CD4-positive, alpha-beta T cell treated with Interleukin-21 for 1 hour (primary cell): Measurements from ENCODE around the gene FOXRED2.

Experiments
- DNase-seq: peaks from one replicate; pipeline ENCODE4 v3.0.0-alpha.2; 2020

Gene FOXRED2

DNA sequence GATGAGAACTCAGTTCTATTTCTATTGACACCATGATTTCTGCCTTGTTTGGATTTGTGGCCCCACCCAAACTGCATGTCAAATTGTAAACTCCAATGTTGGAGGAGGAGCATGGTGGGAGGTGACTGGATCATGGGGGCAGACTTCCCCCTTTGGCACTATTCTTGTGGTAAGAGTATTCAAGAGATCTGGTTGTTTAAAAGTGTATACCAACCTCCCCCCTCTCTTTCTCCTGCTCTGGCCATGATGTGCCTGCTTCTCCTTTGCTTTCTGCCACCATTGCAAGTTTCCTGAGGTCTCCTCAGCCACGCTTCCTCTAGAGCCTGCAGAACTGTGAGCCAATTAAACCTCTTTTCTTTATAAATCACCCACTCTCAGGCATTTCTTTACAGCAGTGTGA lies 7.9 kb upstream of the FOXRED2 start:
- no peak for DNase-seq

GRCh38 chr22:36512991-36513390 lies 6.2 kb upstream of the FOXRED2 start:
- no peak for DNase-seq

- DNase-seq: no peak
Measured at GRCh38 chr22:36512333-36512732, 5.5 kb upstream of the FOXRED2 start.

DNA sequence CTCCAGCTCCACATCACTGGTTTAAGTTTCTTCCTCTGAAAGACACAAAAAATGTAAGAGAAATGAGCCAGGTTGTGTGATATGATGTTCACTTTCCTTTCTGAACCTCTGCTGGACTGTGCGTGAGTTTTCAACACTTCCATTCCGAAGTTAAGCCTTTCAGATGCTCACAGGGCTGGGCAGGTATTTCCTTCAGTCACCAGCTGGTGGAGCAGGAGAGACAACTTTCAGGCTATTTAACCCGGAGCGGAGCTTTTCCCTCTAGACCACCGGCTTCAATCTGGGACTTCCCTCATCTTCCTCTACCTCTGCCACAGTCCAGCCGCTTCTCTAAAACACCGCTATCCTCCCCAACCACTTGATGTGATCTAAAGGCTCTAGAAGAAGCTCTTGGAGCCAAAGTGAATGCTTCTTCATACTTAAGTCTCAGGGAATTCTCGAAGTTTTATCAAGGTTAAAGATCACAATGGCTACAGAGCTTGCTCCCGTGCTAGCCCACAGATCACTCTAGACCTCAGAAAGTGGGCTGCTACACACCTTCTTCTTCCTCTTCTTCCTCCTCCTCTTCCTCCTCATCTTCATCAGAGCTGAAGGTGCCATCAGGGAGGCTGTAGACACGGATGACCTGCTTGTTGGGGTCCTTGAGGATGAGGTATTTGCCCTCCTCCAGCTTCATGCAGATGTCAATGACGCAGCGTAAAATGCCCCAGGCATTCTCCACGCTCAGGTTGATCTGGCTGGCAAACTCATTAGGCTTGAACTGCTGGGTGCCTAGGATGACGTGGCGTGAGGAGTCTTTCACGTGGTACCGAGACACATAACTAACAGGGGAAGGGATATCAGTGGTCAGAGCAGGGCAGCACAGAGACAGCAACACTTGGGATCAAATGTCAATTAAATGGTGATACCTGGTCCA lies 4.4 kb upstream of the FOXRED2 start:
- DNase-seq: peak; percentile 41

DNA sequence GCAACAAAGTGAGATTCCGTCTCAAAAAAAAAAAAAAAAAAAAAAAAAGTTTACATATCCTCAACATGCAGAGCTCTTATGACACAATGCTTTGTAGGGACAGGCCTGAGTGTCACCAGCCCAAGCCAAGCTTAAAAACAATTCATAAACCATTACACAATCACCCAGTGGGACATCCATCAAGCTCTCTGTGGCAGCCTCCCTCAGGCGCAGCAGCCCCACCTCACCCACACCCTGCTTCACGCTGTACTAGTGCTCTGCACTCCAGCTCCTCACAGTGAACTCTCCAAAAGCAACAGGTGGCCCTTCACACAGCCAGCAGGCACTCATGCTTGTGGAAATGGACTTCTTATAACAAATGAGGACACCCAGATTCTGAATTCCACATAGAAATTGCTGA lies 3.5 kb upstream of the FOXRED2 start:
- DNase-seq: no peak

DNA sequence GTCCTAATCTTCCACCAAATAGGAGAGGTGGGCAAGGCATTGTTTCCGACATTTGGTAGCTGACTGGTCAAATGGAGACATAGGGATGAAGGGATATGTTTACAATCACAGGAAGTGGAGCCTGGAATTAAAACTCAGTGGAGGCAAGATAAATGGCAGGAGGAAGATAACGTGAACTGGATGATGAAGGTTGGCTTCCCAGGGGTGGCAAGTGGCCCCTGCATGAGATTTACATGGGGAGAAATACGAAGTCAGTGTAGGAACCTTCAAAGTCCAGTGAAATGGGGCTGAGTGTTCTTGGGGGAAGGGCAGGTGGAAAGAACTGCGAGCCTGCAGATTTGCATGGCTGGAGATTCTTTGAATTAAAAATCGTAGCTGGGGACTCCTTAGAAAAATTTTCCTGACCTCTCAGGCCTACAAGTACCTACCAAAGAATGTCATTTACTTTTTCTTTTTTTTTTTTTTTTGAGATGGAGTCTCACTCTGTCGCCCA lies 724 bp upstream of the FOXRED2 start:
- DNase-seq: no peak

DNA sequence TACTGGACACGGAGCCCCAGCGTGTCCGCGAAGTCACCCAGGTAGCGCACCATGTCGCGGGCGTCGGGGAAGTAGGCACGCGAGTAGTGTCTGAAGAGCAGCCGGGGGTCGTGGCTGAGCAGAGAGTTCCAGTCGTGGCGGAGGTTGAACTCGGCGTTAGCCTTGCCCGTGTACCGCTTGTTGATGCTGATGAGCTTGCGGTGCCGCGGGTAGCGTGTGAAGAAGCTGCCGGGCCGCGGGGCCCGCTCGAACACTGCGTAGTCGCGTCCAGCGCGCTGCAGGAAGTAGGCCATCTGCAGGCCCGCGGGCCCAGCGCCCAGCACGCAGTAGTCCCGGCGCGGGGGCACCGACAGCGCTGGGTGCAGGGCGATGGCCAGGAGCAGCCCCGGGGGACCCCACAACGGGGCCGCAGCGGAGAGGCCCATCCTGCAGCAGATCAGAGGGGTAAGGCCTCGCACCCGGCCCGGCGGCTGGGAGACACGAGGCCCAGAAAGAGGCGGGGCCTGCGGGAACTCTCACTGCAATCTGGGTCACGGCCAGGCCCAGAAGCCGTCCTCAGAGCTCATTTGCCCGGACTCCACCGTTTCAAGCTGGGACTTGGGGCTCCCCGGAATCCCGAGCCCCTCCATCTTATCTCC lies 723 bp downstream of the FOXRED2 start:
- no peak for DNase-seq

GRCh38 chr22:36497910-36498665 lies 8.8 kb downstream of the FOXRED2 start:
- DNase-seq: no peak

- peak; percentile 24 for DNase-seq
Measured at GRCh38 chr22:36493690-36494110, 13.1 kb downstream of the FOXRED2 start.

DNA sequence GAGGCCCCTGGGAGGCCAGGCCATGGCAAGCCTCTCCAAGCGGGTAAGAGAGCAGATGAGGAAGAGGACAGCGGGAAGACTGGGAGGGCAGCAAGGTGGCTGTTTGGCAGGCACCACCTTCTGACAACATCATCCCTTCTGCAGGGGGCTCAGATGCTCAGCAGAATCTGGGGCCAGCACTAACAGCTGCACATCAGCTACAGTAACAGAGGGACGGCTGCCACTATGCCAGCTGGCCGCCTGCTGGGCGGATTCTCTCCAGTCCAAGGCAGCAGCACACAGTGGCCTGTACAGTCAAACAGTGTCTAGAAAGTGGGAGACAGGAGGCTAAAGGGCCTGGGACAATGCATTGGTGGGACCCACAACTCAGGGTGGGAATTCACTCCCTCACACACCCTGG lies 14.7 kb downstream of the FOXRED2 start:
- DNase-seq: no peak

DNA sequence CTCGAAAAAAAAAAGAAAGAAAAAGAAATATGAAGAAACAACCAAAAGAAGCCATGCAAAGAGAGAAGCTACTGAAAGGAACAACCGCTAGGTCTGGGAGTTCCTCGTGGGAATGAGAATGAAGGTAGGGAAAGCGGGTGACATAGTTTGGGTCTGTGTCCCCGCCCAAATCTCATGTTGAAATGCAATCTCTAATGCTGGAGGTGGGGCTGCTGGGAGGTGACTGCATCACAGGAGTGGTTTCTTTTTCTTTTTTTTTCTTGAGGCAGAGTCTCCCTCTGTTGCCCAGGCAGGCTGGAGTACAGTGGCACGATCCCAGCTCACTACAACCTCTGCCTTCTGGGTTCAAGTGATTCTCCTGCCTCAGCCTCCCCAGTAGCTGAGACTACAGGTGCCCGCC lies 15.7 kb downstream of the FOXRED2 start:
- DNase-seq: no peak

DNA sequence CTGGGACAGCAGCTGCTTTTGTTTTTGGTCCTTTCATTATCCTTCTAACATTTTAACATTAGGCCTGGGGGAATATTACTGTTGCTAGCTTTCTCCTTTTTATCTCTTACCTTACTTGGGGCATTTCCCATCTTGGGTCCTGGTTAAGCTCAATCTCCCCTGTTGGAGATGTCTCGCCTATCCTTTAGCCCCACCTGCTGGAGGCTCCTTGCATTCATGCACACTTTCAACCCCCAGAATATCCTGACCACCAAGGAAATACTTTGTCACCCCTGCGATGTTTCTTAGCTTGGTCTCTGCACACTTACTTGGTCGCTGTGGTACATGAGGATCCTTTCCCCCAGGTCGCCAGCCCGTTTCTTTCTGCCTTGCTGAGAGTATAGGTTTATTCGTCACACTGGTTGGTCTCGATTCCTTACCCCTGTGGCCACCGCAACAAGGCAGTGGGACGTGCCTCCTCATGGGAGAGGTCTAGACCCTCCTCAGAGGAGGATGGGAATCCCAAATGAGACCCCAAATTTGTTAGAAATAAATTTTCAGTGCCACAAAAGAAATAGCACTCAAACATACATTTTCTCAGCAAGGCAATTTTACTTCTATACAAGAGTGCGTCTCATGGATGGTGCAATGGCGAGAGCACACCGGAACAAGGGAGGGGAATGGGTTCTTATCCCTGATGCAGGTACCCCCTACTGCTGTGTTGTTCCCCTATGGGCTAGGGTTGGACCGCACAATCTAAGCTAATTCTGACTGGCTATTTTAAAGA lies 20.0 kb downstream of the FOXRED2 start:
- DNase-seq: peak; percentile 74

- DNase-seq: peak; percentile 97
Measured at GRCh38 chr22:36481393-36482168, 25.3 kb downstream of the FOXRED2 start, which contains the start of gene TXN2. Gene TXN2 (minus strand): TSS chr22:36481640. CDS start chr22:36480837, 803 bp downstream.

GRCh38 chr22:36480941-36481392 lies 25.9 kb downstream of the FOXRED2 start:
- no peak for DNase-seq

DNA sequence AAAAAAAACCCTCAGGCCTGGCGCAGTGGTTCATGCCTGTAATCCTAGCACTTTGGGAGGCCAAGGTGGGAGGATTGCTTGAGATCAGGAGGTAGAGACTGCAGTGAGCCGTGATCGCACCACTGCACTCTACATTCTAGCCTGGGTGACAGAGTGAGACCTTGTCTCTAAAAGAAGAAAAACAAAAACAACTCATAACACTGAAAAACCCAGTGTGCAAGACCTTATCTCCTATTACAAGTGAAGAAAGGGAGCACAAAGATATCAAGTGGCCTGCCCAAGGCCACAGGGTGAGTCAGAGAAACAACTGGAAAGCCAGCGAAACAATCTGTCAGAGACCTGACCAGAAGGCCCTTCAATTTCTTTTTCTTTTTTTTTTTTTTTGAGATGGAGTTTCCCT lies 27.9 kb downstream of the FOXRED2 start:
- no peak for DNase-seq

- no peak for DNase-seq
Measured at GRCh38 chr22:36475341-36475740, 31.5 kb downstream of the FOXRED2 start.

DNA sequence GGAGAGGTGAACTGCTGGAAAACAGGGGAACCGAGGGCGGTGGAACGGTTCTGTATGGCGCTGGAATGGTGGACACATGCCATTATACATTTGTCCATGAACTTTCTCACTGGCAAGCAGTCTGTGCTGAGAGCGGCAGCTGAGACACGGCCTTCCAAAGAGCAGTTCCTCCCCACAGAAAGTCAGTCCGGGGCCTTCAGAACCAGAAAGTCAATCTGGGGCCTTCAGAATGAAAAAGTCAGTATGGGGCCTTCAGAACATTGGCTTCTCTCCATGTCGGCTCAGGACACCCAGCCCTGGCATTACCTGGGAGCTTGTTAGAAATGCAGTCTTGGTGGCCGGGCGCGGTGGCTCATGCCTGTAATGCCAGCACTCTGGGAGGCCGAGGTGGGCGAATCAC lies 34.2 kb downstream of the FOXRED2 start:
- no peak for DNase-seq

DNA sequence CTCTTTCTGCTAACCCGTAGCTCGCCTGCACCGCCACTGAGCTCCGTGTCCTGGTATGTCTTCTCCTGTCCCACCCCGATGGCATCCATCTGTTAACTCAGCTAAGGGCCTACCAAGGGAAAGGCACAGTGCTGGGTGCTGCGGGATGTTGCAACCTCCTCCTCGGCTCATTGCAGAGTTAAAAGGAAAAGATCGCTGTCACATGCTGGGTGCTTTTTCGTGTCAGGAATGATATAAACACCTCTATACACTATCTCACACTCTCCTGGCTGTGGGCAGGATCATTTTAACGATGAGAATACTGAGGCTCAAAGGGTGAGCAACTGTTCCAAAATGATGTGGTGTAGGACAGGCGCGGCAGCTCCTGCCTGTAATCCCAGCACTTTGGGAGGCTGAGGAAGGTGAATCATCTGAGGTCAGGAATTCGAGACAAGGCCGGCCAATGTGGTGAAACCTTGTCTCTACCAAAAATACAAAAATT lies 35.5 kb downstream of the FOXRED2 start:
- no peak for DNase-seq

DNA sequence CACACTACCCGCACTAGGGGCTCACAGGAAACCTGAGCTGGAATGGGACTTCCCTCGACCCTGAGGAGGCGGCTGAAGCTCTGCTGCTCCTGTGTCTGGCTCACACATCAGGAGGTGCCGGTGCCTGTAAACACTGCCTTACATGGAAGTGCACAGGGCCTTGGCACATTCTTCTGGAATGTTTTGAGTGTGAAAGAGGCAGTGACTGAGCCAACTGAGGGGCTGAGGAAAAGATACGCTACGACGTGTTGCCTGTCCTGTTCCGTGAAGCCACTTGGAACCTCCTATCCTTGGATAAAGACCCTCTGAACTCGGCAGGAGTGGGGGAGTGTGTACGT lies 35.9 kb downstream of the FOXRED2 start:
- no peak for DNase-seq

DNA sequence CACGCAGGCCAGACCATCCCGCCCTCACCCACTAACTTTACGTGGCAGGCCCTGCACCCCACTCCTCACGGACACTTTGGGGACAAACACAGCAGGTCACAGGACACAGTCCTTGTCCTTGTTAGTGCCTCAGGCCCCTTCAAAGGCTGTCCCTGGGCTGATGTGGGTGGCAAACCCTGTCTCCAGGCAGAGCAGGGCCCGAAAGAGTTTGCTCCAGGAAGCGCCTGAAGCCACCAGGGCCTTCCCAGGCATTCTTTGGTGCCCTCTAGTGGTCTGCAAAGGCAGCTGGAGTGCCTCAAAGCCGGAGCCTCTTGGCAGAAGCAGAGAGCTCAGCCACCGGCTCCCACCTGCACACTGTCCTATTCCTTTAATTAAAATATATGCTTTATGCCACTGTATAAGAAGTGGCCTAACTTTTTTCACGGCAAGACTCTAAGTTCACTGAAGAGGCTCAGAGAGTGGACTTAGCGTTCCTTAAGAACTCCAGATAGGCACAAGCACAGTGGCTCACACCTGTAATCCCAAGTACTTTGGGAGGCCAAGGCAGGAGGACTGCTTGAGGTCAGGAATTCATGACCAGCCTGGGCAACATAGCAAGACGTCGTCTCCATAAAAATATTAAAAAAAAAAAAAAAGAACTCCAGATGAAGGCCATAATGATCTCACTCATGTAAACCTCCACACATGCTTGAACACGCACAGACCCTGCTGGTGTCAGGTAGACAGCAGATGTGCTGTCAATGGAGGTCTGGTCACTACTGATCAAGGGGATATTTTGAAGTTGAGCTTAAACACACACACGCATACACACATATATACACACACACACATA lies 36.5 kb downstream of the FOXRED2 start:
- peak; percentile 90 for DNase-seq
